GM10847 (cell line): ENCODE results near the gene GCLC.

Source experiments
- POLR2A ChIP-seq: IDR thresholded peaks from 2 replicates; pipeline ENCODE4 v1.6.1; 2011; ENCODE audit not compliant: insufficient read length; ENCODE audit errors: extremely low read depth

The GCLC gene

DNA sequence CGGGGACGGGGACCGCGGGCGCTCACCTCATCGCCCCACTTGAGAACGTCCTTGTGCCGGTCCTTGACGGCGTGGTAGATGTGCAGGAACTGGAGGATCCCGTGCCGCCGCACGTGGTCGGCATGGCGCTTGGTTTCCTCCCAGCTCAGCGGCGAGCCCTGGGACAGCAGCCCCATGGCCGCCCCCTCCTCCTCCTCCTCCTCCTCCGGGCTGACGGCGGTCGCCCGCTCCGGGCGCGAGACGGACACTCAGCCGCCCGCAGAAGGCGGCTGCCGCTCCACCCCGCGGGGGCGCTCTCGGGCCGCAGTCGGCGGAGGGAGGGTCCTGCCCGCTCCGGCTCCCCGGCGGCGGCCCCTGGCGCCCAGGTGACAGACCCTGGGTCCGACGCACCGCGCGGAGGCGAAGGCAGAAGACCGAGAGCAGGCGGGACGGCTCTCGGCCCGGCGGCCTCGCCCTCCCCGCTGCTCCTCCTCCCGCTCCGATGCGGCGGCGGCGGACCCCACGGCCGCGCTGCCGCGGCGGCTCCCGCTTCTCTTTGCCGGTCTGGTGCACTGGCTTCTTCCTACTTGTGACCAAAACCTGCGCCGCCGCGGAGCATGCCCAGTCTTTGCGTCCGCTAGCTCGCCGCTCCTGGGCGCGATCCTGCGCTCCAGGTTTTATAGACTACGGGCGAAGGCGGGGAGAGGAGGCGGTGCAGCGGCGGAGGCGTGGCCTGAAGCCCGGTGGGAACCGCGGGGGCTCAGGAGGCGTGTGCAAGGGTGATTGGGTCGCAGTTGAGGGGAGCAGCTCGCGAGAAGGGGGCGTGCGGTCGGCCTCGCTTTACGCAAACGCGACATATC is at the start of gene GCLC:
TSS of gene GCLC (minus strand) at position 632 of the 839 bp plus-strand sequence. CDS start at position 176, 456 bp downstream.
- TF ChIP-seq POLR2A: peak; percentile 72

DNA sequence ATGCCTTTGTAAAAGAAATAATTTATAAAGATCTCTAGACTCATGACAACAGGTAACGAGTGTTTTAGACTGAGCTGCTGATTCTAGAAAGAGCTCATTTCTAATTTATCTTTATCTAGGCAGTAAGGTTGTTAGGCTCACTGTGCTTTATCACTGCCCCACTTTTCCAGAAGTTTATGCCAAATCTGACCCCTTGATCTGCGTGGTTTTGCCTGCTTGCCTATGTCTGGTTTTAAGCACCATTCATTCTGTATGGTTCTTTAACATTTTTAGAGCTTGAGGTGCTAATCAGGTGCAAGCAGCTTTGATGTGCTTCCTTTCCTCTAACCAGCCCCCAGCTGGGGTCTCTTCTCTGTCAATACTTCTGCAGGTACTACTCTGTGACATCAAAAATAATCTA is 49.7 kb upstream of the GCLC start:
- TF ChIP-seq POLR2A: no peak

DNA sequence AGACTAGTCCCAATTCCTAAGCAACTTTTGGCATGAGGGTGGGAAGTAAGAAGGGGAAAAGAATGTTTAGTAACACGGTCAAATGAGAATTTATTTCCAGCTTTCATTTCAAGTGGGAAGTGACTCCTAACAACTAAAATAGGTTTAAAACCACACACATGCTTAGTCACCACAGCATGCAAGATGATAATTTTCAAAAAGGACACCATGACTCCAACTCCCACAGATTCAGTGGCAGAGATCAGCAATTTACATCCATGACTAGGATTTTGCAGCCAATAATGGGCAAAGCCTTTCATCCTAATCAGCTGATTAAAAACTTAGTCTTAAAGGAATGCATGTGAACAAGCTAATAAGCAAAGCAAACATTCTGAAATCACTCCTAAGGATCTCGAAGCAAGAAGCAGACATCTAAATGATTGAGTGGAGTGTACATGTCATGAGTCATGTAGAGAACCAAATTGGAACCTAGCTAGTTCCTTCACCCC is 48.1 kb upstream of the GCLC start:
- no peak for TF ChIP-seq POLR2A

DNA sequence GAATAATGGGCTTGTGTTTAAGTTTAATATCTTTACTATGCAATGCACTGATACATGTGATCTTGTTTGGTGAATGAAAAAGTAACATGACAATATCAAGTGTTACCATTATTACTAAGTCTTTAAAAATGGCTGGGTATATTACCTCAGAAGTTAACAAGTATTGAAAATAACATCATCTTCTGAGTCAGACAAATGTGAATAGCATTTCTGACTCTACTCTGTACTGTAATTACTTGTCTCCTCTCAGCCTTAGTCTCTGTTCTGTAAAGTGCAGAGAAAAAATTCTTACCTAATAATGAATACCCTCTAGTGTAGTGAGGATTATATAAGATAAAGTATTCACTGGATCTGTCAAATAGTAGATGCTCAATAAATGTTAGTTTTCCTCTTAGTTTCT is 47.0 kb upstream of the GCLC start:
- TF ChIP-seq POLR2A: no peak

DNA sequence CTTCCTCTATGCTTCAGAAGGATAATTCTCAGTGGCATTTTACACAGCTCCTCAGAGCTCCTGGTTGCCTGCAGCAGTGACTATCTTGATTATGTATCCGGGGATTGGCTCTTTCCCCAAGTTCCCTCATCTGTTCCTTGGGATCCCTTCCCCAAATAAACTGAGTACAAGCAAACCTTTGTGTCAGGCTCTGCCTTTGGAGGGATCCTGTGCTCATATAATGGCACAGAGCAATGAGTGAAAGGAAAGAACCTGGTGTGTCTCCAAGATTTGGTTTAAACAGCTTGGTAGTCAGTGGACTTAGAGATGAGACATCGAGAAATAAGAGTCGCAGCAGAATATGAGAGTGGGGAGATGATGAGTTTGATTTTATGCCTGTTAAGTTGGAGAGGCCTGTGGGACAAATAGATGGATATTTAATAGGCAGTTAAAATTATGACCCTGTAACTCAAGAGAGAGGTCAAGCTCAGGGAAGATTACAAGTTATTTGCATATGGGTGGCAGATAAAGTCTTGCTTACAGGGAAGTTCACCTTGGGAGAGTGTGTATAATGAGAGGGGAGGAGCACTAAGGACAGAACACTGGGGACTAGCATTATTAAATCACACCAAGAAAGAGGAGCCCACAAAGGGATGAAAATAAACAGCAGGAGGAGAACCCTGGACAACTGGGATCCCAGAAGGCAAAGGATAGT is 44.1 kb upstream of the GCLC start:
- no peak for TF ChIP-seq POLR2A

DNA sequence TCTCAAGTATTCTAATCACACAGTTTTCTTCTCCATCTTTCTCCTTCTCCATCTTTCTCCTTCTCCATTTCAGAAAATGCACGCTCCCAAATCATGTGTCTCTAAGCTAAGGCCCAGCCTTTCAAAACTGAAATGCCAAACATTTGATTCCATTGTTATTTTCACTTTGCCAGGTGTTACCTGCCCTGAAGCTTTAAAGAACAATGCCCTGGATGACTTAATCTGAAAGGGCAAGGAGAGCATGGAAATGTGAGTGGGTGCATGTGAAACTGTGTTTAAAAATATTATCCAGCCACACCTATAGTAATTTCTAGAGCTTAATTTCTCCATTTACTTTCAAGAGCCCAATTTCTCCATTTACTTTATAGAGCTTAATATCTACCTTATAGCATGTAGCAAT is 42.4 kb upstream of the GCLC start:
- no peak for TF ChIP-seq POLR2A

DNA sequence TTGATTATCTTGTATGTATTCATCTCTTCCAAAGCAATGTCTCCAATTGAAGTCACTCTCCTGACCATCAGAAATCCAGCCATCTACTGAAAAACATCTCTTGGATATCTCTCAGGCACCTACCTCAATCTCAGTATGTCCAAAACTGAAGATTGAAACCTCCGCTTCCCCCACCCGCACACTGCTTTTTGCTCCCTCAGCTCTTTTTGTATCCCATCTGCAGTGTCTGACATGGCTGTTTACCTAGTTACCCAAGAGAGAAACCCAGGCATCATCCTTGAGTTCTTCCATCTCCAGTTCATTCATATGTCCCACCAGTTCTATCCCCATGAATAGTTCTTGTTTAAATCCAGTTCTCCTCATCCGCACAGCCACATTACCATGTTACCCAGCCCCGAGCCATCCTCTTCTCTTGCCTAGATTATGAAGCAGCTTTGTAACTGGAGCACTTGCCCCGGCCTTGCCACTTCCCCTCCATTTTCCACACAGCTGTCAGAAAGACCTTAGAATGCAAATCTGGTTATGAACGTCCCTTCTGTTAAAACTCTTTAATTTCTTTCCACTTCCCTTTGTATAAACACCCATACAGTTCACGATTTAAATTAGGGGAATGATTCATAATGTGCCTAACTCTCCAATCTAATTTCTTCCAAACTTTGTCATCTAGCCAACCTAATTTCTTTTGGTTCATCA is 40.5 kb upstream of the GCLC start:
- TF ChIP-seq POLR2A: no peak

DNA sequence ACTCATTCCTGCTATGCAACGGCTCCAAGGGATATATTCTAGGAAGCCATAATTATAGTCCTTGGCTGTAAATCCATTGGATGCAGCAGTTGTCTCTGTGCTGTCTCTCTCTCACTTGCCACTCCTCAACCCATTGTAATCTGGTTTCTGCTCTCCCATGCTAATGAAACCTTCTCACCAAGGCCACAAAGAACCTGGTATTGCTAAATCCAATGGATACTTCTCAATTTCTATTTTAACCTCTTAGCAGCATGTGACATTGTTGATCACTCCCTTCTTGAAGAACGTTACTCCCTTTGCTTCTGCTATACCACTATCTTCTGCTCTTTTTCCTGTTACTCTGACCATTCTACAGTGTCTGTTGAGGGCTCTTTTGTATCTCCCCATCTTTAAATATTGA is 39.8 kb upstream of the GCLC start:
- TF ChIP-seq POLR2A: no peak

DNA sequence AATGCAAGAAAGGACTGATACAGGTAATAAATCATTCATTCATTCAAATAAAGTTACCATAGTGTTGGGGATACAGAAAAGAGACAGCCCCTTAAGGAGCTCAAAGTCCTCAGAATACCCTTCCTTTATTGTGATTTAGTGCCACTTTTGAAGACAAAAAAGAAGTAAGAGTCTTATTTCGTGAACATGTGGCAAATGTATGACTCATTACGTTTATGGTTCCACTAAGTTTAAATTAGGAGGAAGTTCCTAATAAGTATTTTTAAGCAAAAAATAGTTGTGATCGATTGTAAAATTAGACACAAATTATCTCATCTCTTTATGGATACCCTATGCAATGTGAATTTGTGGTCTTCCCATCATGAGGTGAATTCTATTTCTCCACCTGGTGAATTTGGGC is 38.5 kb upstream of the GCLC start:
- TF ChIP-seq POLR2A: no peak

DNA sequence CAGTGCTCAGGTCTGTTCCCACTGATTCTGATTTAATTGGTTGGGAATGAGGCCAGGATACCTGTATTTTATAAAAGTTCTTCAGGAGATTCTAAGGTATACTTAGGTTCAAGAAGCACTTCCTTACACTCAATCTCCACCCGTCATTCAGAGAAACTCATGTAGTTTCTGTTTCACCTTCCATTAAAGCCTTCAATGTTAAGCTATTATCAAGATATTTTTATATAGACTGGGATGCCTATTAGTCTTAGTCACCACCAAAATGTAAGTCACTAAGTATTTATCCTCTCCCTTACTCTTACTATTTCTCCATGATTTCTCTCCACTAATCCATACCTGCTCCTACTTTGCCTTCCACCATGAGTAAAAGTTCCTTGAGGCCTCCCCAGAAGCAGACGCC is 38.1 kb upstream of the GCLC start:
- TF ChIP-seq POLR2A: no peak

DNA sequence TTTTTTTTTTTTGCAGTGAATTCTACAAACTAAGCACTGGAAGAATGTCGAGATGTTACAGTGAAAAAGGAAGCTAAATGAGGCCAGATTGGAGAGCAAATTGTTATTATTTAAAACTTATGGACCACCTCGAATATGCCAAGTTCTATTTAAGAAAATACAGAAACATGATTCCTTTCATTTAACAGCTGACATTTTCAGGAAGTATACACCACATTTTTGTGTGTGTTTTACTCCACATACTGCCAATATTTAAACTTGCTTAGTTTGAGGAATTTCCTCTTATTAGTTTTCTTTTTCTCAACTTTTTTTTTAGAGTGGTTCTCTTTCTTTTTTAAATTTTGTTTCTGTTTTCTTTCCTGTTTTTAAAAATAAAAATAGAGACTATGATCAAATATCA is 37.0 kb upstream of the GCLC start:
- no peak for TF ChIP-seq POLR2A

DNA sequence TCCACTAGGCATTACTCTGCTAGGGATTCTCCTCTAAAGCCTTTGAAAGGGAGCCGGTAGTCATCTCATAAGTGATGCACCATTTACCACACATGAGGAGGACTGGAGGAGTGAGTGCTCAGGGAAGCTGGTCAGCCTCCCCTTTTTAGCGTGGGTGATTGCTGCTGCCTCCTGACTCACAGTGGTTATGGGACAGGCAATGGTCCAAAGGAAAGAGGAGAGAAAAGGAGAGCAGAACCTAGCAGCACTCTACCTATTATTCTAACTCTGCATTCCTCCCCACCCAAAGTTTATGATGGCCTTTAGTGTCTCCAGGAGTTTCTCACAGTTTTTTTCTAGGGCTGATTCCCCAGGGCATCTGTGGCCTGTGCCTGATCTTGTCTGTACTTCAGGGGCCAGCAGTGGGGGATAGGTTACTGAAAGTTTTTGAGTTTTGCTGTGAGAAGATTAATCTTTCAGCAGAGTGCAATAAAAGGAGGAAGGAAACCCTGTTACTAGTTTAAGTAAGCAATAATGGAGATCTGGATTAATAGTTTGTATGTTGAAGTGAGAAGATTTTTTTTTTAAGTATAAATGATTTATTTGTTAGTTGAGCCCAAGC is 36.4 kb upstream of the GCLC start:
- no peak for TF ChIP-seq POLR2A

DNA sequence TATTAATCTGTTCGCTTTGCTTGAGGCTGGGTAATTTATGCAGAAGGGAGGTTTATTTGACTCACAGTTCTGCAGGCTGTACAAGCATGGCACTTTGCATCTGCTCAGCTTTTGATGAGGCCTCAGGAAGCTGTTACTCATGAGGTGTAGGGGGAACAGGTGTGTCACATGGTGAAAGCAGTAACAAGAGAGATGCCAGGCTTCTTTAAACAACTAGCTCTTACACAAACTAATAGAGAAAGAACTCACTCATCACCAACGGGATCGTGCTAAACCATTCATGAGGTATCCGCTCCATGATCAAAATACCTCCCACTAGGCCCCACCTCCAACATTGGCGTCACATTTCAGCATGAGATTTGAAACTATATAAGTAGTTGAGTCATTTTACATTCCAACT is 34.4 kb upstream of the GCLC start:
- TF ChIP-seq POLR2A: no peak

DNA sequence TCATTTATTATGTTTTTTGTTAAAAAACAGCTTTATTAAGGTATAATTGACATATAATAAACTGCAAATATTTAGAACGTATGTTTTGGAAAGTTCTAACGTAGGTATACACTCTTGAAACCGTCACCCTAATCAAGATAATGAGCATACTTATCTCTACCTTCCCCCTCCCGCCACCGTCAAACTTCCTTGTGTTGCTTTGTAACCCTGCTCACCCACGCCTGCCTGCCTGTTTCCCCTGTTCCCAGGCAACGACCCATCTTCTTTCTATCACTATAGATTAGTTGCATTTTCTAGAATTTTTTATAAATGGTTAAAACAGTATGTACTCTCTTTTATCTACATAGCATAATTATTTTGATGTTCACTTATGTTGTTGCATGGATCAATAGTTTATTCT is 33.5 kb upstream of the GCLC start:
- no peak for TF ChIP-seq POLR2A

DNA sequence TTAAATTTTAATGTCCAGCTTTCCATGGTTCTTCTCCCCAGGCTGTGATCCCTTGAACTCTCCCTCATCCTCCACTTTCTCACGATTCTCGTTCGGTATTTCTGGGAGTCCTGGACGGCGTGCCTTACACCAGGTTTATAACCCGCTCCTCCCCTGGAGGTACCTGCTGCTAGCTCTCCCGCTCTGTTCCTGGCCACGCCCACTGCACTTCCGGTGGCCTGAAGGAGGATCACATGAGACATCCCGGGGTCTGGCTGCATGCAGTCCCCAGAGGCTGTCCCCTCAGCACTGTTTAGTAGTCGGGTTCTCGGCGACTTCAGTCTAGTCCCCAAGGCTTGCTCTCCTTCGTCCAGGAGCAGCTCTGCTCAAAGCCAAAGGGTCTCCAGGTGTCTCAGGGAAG is 28.4 kb upstream of the GCLC start:
- no peak for TF ChIP-seq POLR2A

DNA sequence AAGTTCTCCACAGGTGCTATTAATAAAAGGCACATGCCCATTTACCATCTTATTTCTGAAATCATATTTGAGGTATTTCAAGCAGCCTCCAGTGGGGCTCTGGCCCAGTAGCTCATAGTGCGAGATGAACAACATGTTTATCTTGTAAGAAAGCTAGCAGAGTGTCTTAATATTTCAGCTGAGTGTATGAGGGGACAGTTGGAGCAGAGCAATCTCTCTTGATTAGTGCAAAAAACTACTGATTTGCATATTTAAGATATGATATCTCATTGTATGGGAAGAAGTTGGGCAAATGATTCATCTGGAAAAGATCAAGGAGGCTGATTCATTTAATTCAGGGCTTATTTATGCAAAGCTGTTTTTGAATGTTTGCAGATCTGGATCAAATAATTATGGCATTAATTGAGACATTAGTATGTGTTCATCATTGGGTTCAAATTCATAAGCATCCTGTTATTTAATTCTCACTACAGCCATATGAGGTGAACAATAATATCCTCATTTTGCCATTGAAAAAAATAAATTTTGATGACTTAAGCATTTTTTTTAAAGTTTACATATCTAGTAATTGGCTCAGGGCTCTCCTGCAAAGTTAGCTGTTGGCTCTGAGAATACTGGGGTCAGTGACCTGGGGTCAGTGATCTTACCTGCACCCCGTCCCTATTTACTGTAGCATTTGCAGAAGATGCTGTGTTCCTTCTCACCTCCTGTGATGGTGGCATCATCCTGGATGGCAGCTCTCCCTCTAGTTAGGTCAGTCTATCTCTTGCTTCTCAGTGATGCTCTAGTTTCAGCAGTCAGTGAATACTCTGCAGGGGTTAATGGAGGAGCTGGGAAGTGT is 24.1 kb upstream of the GCLC start:
- no peak for TF ChIP-seq POLR2A
